Activated naive CD4-positive, alpha-beta T cell treated with anti-CD3 and anti-CD28 coated beads, Interleukin-2, amount 50 U/mL, for 24 hours (primary cell): ENCODE data around the gene TMTC1.

Source experiments
- H3K27ac Mint-ChIP-seq: one replicate; pipeline ENCODE4 v1.8.0; 2021; ENCODE audit warnings: mild to moderate bottlenecking, mixed read lengths
- H3K27me3 Mint-ChIP-seq: one replicate; pipeline ENCODE4 v1.8.0; 2021; ENCODE audit warnings: mixed read lengths
- H3K36me3 Mint-ChIP-seq: one replicate; pipeline ENCODE4 v1.8.0; 2021; ENCODE audit warnings: mixed read lengths
- H3K4me1 Mint-ChIP-seq: one replicate; pipeline ENCODE4 v1.8.0; 2021; ENCODE audit warnings: mixed read lengths
- H3K4me3 Mint-ChIP-seq: one replicate; pipeline ENCODE4 v1.8.0; 2021; ENCODE audit warnings: mild to moderate bottlenecking, mixed read lengths
- H3K9me3 Mint-ChIP-seq: one replicate; pipeline ENCODE4 v1.8.0; 2021; ENCODE audit warnings: mixed read lengths

The TMTC1 gene

DNA sequence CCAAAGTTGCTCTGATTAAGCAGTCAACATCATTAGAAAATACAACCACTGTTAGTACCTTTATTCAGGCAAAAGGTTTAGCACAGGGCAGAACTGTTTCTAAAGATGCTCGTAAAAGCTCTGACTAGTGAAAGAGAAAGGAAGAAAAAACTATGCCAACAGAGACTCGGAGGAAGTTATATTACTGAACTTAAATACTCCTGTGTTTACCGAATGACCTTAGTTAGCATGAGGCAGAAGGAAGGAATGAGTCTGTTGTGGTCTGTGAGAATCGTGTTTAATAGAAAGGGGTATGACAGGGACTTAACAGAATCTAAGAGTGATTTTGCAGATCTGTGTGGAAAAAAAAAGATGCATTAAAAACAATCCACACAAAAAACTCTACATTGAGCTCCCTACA lies 202.1 kb downstream of the TMTC1 start:
- H3K4me1 Mint-ChIP-seq: no peaks in the 10 kb centered on the region
- H3K27me3 Mint-ChIP-seq: no peaks in the 10 kb centered on the region
- no peak overlapping the region for H3K27ac Mint-ChIP-seq

DNA sequence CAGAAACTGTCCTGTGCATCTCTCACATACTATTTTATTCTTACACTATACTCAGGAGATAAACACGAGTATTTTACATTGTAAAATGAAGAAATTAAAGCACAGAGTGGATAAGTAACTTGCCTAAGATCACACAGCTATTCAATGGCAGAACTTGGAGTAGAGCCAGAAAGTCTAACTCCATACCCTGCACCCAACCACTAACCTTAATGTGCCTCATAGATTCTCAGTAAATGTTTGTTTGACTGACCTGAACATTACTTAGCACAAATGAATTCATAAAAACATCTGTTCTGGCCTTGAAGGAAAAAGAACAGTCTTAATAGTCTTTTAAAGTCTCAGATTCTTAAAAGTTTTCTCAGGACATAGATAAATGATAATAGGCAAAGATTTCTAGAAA lies 202.8 kb downstream of the TMTC1 start:
- Mint-ChIP-seq H3K4me1 (no peaks in the 10 kb centered on the region), H3K9me3 (no peaks in the 10 kb centered on the region), H3K4me3 (no peak overlapping the region), H3K36me3 (no peaks in the 10 kb centered on the region), H3K27me3 (no peaks in the 10 kb centered on the region), H3K27ac (no peak overlapping the region)

More for the DNA sequence above, 202.1 kb downstream of the TMTC1 start:
- H3K9me3 Mint-ChIP-seq: no peaks in the 10 kb centered on the region
- H3K4me3 Mint-ChIP-seq: no peak overlapping the region
- H3K36me3 Mint-ChIP-seq: no peaks in the 10 kb centered on the region

DNA sequence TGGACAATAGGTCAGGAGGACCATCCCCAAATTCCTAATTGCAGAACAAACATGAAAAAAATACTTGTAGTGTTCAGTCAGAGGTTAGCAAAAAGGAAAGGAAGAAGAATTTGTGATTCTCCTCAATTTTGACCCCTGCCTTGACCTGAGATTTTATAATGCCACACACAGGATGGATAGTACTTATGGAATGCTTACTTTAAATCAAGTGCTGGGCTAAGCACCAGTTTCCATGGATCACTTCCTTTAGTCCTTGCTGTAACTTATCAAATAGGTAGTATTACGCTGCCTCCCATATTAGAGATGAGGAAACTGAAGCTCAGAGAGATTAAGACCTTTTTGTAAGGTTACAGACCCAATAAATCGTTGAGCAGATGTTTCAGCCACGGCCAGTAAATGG lies 205.0 kb downstream of the TMTC1 start:
- Mint-ChIP-seq H3K9me3 (no peaks in the 10 kb centered on the region), H3K4me1 (no peaks in the 10 kb centered on the region), H3K27ac (no peak overlapping the region), H3K27me3 (no peaks in the 10 kb centered on the region), H3K36me3 (no peaks in the 10 kb centered on the region), H3K4me3 (no peak overlapping the region)

DNA sequence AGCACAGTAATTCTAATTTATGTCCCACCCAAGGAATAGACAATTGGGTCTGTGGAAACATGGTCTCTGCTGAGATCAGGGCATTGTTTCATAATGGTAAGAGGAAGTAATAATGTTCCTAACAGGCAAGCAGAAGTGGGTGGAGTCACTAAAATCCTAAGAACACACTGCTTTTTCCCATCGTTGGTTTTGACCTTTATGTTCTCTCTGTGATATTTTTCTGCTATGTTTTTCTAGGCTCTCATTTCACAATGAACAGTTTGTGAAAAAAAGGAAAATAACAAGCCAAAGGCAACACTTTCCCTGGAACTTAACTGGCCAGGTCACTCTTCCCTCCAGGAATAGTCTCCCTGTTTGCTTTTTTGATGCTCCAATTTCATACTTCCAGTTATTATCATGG lies 205.7 kb downstream of the TMTC1 start:
- no peak overlapping the region for H3K4me3 Mint-ChIP-seq
- no peaks in the 10 kb centered on the region for H3K4me1 Mint-ChIP-seq
- no peak overlapping the region for H3K27ac Mint-ChIP-seq
- H3K9me3 Mint-ChIP-seq: no peaks in the 10 kb centered on the region
- H3K36me3 Mint-ChIP-seq: no peaks in the 10 kb centered on the region
- H3K27me3 Mint-ChIP-seq: no peaks in the 10 kb centered on the region

DNA sequence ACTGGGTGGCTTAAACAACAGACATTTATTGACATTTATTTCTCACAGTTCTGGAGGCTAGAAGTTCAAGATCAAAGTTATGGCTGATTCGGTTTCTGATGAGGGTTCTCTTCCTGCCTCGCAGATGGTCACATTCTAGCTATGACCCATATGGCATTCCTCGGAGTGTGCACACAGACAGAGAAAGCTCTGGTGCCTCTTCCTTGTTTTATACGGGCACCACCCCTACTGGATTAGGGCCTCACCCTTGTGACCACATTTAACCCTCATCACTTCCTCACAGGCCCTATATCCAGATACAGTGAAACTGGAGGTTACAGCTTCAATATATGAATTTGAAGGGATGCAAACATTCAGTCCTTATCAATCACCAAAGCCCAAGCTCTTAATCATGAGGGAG lies 209.2 kb downstream of the TMTC1 start:
- no peaks in the 10 kb centered on the region for H3K9me3 Mint-ChIP-seq
- no peak overlapping the region for H3K27ac Mint-ChIP-seq
- H3K27me3 Mint-ChIP-seq: peaks cover 3% of the 10 kb centered on the region
- H3K36me3 Mint-ChIP-seq: no peaks in the 10 kb centered on the region
- no peaks in the 10 kb centered on the region for H3K4me1 Mint-ChIP-seq
- no peak overlapping the region for H3K4me3 Mint-ChIP-seq

DNA sequence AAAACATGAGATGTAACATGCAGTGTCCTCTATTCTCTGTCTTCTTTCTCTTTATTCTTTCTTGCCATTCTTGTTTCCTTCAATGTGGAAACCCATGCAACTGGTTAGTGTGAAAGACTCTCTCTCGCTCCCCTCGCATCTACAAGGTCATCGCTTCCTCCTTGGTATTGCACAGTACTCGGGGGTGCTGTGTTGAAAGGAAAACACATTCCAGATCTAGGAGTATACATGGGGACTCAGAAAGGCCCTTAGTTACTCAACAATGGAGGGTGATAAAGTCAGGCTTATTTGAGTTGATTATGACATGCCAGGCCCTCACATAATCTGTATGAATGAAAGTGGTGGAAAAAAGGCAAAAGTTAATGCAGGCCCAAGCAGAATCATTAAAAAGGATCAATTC lies 210.8 kb downstream of the TMTC1 start:
- Mint-ChIP-seq H3K9me3 (no peaks in the 10 kb centered on the region), H3K4me3 (no peak overlapping the region), H3K27ac (no peak overlapping the region), H3K4me1 (no peaks in the 10 kb centered on the region), H3K36me3 (no peaks in the 10 kb centered on the region), H3K27me3 (peaks cover 4% of the 10 kb centered on the region)

DNA sequence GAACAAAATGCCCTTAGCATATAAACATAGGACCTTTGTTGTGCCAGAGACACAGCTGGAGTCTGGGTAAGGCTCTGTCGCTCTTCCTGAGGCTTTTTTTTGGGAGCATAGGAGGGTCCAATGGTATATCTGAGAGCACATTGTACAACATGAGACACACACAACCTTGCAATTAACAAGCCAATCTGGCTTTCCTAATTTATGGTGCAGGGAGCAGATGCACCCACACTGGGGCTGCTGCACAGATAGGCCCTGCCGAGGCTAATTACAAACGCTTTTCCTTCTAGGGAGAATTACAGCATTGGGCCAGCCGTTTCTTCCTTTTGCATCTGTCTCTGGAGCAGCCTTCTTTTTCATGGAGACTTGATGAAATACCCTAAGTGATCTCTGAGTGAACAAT lies 211.3 kb downstream of the TMTC1 start:
- Mint-ChIP-seq H3K4me1 (no peaks in the 10 kb centered on the region), H3K9me3 (no peaks in the 10 kb centered on the region), H3K27ac (no peak overlapping the region), H3K4me3 (no peak overlapping the region), H3K36me3 (no peaks in the 10 kb centered on the region), H3K27me3 (peaks cover 4% of the 10 kb centered on the region)

DNA sequence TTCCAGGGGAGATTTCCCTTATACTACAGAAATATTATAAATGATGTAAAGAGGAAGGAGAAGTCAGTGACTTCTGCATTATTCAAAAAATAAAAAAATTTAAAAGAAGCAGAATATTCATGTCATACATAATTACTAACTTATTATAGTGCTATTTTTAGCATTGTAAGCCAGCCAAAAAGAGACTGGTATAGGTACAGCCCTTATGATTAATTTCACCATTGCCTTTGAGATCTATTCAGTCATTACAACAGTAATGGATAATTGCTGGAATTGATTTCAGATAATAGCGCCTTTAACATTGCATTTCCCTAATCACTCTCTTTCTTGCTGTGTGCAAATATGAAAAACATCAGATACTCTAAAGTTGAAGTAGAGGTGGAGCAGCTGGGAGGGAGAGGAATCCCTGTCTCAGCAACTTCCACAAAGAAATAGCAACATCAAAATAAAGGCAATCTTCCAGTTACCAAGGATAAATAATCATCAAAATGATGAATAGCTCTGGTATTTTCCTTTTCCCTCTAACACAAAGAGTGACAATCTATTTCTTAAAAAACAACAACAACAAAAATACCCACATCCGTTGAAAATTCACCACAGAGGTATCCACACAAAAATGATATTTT lies 214.5 kb downstream of the TMTC1 start:
- no peak overlapping the region for H3K27ac Mint-ChIP-seq

DNA sequence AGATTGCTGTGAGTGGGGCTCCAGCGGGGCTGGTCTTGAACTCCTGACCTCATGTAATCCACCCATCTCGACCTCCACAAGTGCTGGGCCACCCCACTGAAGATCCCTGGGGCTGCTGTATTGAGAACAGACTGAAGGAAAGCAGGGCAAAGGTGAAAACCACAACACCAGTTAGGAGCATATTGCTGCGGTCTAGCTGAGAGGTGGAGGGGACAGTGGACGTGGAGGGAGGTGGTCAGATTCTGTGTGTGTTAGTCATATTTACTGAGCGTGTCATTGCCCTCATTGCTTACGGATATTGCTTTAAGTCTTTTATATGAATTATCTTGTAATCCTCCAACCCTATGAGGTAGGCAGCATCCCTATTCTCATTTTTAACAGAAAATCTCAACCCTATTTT lies 217.3 kb downstream of the TMTC1 start:
- Mint-ChIP-seq H3K27ac (no peak overlapping the region), H3K27me3 (peaks cover 22% of the 10 kb centered on the region), H3K4me3 (no peak overlapping the region), H3K4me1 (peaks cover 4% of the 10 kb centered on the region), H3K9me3 (no peaks in the 10 kb centered on the region), H3K36me3 (no peaks in the 10 kb centered on the region)

More for the DNA sequence above, 214.5 kb downstream of the TMTC1 start:
- Mint-ChIP-seq H3K9me3 (no peaks in the 10 kb centered on the region), H3K36me3 (no peaks in the 10 kb centered on the region), H3K4me3 (no peak overlapping the region), H3K27me3 (peaks cover 15% of the 10 kb centered on the region), H3K4me1 (no peaks in the 10 kb centered on the region)

DNA sequence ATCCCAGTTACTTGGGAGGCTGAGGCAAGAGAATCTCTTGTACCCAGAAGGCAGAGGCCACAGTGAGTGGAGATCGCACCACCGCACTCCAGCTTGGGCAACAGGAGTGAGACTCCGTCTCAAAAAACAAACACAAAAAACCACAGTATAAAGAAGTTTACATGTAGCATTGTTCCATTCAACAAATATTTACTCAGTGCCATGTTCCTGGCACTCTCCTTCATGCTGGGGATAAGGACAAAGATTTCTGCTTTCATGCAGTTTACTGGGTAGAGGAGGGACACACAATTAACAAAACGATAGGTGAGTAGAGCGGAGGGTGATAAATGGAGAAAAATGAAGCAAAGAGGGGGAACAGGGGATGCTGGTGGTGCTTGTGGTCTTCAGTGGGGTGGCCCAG lies 218.0 kb downstream of the TMTC1 start:
- no peaks in the 10 kb centered on the region for H3K36me3 Mint-ChIP-seq
- peaks cover 22% of the 10 kb centered on the region for H3K27me3 Mint-ChIP-seq
- no peak overlapping the region for H3K4me3 Mint-ChIP-seq
- no peaks in the 10 kb centered on the region for H3K9me3 Mint-ChIP-seq
- H3K27ac Mint-ChIP-seq: no peak overlapping the region
- H3K4me1 Mint-ChIP-seq: peaks cover 4% of the 10 kb centered on the region

DNA sequence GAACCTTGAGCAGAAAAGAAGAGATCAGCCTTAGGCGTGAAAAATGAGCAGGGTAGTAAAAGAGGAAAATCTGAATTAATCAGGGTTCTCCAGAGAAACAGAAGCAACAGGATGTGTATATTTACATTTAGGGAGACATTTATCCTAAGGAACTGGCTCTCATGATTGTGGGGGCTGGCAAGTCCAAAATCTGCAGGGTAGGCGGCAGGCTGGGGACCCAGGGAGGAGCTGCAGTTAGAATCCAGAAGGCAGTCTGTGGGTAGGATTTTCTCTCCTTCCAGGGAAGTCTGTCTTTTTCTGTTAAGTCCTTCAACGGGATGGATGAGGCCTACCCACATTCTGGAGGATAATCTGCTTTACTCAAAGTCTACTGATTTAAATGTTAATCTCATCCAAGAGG lies 218.8 kb downstream of the TMTC1 start:
- Mint-ChIP-seq H3K27ac (no peak overlapping the region), H3K4me1 (peaks cover 4% of the 10 kb centered on the region), H3K36me3 (no peaks in the 10 kb centered on the region), H3K4me3 (no peak overlapping the region), H3K9me3 (no peaks in the 10 kb centered on the region), H3K27me3 (peaks cover 22% of the 10 kb centered on the region)

DNA sequence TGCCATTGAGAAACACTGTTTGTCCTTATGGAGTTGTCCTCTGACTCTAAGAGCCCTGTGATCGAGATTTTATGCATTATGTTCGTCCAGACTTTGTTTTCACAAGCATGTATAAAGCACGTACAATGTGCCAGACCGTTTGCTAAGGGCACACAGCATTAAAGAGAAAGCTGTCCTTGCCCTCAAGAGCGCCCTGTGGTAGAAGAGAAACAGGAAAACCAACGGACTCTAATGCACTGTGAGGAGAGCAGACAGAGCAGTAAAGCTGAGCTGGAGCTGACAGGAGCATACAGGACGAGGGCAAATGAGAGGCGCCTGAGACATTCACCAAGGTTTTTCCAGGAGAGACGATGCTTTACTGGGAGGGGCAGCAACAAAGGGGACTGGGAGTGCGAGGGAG lies 220.1 kb downstream of the TMTC1 start:
- Mint-ChIP-seq H3K27ac (no peak overlapping the region), H3K36me3 (no peaks in the 10 kb centered on the region), H3K9me3 (no peaks in the 10 kb centered on the region), H3K4me1 (peaks cover 4% of the 10 kb centered on the region), H3K4me3 (no peak overlapping the region), H3K27me3 (peaks cover 20% of the 10 kb centered on the region)

DNA sequence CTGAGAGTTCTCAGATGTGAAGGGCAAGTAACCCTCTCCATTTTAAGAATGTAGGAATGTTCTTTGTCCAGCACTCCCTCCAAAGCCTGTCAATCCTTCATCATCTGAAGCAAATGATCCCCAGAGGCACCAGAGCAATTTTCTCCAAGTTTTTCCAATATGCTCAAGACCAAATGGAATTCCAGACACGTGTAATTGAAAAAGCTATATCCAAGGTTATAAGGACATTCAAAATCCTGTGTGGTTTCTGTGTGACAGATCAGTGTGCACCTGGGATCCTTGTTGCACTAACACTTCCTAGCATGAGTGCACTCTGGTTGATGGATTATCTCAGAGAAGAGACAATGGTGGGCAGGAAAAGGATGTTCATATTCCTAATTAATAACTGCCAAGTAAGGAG lies 220.7 kb downstream of the TMTC1 start:
- H3K36me3 Mint-ChIP-seq: no peaks in the 10 kb centered on the region
- no peaks in the 10 kb centered on the region for H3K9me3 Mint-ChIP-seq
- H3K27me3 Mint-ChIP-seq: peaks cover 18% of the 10 kb centered on the region
- no peak overlapping the region for H3K27ac Mint-ChIP-seq
- no peak overlapping the region for H3K4me3 Mint-ChIP-seq
- peaks cover 4% of the 10 kb centered on the region for H3K4me1 Mint-ChIP-seq

DNA sequence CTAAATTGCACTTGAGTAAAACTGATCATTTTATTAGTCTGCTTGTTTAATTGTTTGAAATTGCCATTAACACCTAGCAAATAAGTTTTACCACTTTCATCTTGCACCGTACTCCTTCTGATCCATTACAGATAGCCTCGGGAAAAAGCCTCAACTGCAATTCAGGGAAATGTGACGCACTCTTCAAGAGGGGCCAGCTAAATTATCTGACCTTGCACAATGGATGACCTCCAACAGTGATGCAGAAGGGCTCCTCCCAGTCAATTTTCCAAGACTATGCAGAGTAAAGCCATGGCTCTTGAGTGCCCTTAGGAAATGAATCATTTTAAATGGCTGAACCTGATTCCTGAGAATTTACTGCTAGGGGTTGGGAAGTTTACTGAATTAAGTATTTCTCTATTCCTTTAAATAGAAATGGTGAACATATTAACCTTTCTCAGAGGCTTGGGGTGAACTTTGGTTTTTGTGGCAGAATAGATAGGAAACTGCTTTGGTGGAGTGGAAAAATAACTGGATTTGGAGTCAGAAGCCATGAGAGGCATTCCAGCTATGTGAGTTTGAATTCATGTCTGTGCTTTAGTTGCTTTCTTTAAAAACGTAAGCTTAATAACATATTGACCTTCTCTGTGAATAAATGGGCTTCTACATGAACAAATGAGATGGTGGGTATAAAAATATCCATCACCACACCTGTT lies 221.5 kb downstream of the TMTC1 start:
- peaks cover 20% of the 10 kb centered on the region for H3K27me3 Mint-ChIP-seq
- H3K4me3 Mint-ChIP-seq: no peak overlapping the region
- H3K9me3 Mint-ChIP-seq: no peaks in the 10 kb centered on the region
- peaks cover 4% of the 10 kb centered on the region for H3K4me1 Mint-ChIP-seq
- no peak overlapping the region for H3K27ac Mint-ChIP-seq
- H3K36me3 Mint-ChIP-seq: no peaks in the 10 kb centered on the region

DNA sequence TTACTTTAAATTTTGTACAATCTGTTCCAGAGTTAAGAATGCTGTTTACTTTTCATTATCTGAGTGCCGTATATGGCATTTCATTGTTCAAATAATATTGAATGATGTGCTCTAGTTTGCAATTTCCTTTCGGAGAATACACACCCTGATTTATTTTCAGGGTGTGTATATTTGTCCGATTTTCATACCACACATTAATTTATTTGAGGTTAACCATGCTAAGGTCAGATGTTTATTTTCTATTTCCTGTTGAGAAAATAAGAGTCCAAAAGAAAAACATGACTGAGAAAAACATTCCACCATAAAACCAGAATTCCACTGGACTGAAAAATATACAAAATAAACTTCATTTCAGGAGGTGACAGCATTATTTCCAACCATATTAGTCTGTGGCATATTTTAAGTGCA lies 222.1 kb downstream of the TMTC1 start:
- Mint-ChIP-seq H3K27me3 (peaks cover 20% of the 10 kb centered on the region), H3K27ac (no peak overlapping the region), H3K4me1 (peaks cover 4% of the 10 kb centered on the region)

DNA sequence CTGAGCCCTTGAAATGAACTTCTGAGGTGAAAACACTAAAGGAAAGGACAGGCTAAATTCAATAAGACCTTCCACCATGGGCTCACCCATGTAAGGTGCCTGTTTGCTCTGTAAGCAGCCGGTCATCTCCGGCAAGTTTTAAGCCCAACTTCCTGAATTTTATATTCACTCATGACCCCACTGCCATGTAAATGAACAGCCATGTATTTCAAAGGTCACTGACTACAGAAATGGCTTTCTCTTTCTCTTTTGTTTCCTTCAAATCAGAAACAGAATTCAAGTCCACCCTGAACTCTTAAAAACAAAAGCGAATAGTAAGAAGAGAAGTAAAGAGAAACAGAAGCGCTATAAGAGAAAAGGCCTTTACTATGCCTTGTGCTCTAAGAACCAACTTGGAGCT lies 224.5 kb downstream of the TMTC1 start:
- Mint-ChIP-seq H3K4me1 (peaks cover 4% of the 10 kb centered on the region), H3K36me3 (no peaks in the 10 kb centered on the region), H3K9me3 (no peaks in the 10 kb centered on the region), H3K4me3 (no peak overlapping the region), H3K27ac (no peak overlapping the region), H3K27me3 (peaks cover 9% of the 10 kb centered on the region)

More for the DNA sequence above, 222.1 kb downstream of the TMTC1 start:
- no peaks in the 10 kb centered on the region for H3K9me3 Mint-ChIP-seq
- no peaks in the 10 kb centered on the region for H3K36me3 Mint-ChIP-seq
- H3K4me3 Mint-ChIP-seq: no peak overlapping the region

DNA sequence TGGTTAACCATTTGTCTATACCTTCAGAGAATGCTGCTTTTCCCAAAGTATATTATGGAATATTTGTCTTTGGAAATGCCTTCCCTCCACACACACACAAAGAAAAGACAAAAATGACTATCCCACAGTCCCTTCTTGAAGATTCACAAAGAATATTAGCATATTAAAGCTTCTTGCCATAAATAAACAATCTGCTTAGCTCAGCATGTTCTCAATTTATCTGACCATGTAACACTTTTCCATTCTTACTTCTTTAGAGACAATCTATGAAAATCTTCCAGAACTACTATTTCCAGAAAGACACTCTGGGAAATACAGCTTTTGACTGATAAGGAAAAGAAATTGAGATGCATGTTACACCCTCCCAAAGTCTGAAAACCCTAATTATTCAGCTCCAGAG lies 227.4 kb downstream of the TMTC1 start:
- peaks cover 1% of the 10 kb centered on the region for H3K27me3 Mint-ChIP-seq
- no peaks in the 10 kb centered on the region for H3K4me1 Mint-ChIP-seq
- H3K9me3 Mint-ChIP-seq: no peaks in the 10 kb centered on the region
- no peaks in the 10 kb centered on the region for H3K36me3 Mint-ChIP-seq
- no peak overlapping the region for H3K4me3 Mint-ChIP-seq
- no peak overlapping the region for H3K27ac Mint-ChIP-seq
